GM18511 (cell line): ENCODE measurements around the gene KRTAP10-7.
"Not testable (repeated sequence)": the region's sequence is repeated elsewhere in the genome, so short reads cannot be mapped to it uniquely, and the experiment has no call there.

Source experiments
- ATAC-seq: cut with Tn5 transposase; IDR thresholded peaks from one replicate; pipeline ENCODE4 v1.9.1; 2021; ENCODE audit warnings: mild to moderate bottlenecking, moderate library complexity; ENCODE audit not compliant: unreplicated experiment

Gene KRTAP10-7

DNA sequence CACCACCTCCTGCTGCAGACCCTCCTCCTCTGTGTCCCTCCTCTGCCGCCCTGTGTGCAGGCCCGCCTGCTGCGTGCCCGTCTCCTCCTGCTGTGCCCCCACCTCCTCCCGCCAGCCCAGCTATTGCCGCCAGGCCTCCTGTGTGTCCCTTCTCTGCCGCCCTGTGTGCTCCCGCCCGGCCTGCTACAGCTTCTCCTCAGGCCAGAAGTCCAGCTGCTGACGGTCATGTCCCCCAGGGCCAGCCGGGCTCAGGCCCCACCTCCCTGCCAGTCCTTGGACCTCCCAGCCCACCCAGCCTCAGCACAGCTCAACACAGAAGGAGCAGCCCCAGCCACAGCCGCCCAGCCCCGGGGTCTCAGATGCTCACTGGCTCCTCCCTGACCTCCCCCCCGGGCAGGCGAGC lies 27.4 kb downstream of the KRTAP10-7 start:
- ATAC-seq: not testable (repeated sequence)

DNA sequence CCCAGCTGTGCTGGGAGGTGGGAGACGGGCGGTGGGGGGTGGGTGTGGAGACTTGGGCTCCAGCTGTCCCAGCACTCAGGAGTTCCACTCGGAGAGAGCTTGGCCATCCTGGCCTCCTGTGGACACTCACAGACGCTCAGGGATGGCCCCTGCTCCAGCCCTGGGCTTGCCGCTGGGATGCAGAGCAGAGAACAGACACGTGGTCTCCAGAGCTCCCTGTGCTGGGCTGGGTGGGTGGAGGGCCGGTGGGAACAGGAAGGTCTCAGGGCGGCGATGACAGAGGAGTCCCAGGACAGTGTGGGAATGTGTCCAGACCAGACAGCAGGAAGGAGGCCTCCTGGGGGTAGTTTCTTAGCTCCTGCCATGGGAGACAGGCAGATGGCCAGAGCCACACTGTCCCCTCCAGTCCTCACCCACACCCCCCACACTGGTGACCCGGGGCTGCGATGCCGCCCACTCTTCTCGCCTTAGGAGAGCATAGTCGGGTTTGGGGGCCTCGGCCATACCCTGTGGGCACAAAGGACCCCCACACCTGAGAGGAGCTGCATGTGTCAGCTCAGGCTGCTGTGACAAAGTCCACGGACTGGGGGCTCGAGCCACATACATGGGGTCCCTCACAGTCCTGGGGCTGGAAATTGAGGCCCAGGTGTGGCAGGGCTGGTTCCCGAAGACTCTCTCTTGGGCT lies 28.5 kb downstream of the KRTAP10-7 start:
- no peak for ATAC-seq

DNA sequence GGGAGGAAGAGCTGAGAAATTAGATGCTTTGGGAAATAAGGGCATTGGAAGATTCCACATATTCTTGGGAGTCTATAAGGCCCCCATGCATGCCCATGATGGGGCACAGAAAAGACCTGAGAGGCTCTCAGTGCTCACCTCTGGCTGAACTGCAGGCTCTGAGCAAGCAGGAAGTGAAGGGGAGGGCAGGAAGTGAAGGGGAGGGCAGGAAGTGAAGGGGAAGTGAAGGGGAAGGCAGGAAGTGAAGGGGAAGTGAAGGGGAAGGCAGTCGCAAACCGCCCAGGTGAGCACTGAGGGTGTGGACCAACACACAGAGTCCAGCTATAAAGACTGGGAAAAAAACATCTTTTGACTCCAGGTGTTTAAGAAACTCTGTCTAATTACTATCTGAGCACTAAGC lies 30.0 kb downstream of the KRTAP10-7 start:
- ATAC-seq: no peak

DNA sequence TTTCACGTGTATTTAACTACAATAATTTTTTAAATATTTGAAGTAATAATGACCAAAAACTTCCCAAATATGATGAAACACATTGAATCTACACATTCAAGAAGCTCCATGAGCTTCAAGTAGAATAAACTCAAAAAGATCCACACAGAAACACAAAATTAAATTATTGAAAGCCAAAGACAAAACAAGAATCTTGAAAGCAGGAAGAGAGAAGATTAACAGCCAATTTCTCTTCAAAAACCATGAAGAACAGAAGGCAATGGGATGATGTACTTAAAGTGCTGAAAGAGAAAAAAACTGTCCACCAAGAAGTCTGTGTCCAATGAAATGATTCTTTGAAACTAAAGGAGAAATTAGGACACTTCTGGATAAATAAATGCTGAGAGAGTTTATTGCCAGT lies 31.7 kb downstream of the KRTAP10-7 start:
- ATAC-seq: no peak

DNA sequence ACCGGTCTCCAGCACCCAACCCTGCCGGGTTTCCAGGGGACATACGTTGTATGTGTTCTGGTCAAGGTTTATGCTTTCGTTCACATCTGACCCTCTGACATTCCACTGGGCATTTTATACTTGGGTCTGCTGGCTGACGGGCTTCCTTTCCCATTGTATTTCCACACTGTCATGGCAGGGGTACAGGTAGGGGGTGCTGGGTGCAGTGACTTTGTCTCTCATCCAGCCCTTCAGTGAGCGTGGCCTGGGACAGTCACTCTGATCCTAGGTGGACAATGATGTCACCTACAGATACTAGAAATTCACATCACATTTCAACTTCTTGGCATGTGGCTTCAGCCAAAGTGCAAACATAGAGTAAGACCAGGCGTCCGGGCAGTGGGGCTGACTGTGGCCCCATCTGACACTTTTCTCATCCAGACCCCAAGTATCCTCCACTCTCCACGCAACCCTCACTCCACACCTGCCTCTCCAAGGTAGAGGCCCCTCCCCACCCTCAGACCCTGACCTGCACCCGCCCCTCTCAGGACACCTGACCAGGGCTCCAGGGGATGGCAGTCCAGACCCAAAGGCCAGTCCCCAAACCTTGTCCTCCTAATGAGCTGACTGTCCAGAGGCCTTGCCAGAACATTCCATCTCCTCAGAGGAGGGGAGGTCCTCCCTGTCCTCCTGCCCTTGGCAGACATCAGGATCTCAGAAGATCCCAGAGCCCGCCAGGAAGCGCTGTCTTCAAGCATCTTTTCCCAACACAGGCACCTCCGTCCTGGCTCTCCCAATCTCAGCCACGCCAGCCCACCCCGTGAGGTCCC lies 36.0 kb downstream of the KRTAP10-7 start:
- no peak for ATAC-seq

DNA sequence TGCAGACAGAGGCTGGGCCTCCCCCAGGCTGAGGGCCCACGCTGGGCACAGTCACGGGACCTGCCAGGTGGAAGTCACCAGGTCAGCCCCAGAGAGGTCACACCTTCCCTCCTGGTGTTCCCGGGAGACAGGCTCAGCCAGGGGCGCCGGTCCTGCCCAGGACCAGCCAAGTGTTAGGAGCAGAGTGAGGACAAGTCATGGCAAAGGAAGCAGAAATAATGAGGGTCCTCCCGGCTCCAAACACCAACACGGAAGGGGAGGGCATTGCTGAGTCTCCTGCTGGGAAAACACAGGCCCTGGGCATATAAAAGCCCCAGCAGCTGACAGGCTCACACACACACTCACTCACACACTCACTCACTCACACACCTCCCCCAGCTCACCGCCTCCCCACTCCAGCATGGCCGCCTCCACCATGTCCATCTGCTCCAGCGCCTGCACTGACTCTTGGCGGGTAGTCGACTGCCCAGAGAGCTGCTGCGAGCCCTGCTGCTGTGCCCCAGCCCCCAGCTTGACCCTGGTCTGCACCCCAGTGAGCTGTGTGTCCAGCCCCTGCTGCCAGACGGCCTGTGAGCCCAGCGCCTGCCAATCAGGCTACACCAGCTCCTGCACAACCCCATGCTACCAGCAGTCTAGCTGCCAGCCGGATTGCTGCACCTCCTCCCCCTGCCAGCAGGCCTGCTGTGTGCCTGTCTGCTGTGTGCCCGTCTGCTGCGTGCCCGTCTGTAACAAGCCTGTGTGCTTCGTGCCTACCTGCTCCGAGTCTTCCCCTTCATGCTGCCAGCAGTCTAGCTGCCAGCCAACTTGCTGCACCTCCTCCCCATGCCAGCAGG lies 36.8 kb downstream of the KRTAP10-7 start, which contains the start of gene KRTAP10-10:
Gene KRTAP10-10 (plus strand): TSS at position 339 of the 833 bp plus-strand sequence. CDS start 62 bp downstream, at position 401.
- ATAC-seq: no peak

DNA sequence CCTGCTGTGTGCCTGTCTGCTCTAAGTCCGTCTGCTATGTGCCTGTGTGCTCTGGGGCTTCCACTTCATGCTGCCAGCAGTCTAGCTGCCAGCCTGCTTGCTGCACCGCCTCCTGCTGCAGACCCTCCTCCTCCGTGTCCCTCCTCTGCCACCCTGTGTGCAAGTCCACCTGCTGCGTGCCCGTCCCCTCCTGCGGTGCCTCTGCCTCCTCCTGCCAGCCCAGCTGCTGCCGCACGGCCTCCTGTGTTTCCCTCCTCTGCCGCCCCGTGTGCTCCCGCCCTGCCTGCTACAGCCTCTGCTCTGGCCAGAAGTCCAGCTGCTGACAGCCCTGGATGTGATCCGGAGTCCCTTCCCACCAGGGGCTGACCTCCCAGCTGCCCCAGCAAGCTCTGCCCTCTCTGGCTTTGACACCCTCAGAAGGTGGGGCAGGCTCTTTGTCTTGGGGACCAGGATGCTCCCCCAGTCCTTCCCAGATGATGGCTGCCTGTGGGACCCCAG lies 37.5 kb downstream of the KRTAP10-7 start:
- ATAC-seq: not testable (repeated sequence)

DNA sequence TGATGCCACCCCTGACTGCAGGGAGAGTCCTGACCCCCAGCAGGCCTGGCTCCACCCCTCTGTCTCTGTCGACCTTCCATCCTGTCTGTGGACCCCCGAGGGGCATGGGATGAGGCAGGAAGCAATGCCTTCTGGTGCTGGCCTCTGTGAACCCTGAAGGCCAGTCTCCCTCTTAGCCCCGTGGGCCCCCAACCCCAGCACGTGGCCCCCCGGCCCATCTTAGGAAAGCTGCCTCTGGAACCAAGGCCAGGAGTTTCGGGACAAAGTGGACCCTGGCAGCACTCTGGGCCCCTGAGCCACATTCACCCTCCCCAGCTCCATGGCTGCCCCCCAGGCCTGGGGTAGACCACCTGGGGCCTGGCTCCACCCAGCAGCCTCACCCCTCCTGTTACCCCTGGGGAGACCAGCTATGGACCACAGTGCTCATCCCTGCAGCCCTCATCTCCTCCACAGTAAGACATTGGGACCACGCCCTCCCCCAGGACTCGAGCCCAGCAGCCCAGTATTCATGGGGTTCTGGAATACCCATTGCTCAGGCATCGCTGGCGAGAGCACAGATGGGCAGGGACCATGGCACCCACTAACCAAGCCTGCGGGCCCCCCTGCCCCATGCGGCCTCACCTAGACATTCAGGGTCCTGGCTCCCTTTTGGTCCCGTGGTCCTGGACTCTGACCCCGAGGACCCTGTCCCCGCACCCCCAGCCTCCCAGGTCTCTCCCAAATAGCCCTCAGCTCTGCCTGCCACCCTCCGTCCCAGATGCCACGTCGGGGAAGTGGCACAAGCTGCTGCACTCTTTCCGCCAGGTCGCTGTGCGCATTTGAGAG lies 38.3 kb downstream of the KRTAP10-7 start:
- not testable (repeated sequence) for ATAC-seq

DNA sequence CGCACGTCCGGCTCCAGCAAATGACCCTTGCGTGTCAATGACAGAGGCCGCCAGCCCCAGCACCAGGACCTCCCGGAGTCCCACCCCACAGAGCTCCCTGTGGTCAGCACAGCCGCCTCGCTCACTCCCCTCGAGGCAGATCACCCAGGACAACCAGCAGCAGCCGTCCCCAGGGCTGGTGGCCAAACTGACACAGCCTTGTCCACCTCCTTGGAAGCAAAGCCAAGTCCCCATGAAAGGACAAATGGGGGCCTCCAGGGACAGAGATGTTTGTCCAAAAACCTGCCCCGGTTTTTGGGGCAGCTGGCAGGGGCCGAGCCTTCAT lies 38.9 kb downstream of the KRTAP10-7 start:
- no peak for ATAC-seq

DNA sequence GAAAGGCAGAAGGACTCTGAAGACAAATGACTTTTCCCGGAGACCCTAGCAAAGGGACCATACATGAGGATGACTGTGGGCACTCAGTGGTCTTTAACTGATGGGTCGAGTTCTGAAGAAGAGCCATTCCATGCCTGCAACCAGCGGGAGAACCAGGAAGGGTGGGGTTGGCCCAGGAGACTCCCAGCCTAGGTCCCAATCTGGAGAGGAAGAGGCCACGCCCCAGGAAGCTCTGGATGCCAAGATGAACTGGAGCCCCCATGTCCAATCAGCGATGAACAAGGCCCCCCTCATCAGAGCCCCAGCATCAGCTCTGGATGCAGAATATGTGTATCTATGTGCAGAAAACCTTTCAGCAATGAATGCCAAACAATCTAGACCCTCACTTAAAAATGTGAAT lies 40.4 kb downstream of the KRTAP10-7 start:
- ATAC-seq: no peak

DNA sequence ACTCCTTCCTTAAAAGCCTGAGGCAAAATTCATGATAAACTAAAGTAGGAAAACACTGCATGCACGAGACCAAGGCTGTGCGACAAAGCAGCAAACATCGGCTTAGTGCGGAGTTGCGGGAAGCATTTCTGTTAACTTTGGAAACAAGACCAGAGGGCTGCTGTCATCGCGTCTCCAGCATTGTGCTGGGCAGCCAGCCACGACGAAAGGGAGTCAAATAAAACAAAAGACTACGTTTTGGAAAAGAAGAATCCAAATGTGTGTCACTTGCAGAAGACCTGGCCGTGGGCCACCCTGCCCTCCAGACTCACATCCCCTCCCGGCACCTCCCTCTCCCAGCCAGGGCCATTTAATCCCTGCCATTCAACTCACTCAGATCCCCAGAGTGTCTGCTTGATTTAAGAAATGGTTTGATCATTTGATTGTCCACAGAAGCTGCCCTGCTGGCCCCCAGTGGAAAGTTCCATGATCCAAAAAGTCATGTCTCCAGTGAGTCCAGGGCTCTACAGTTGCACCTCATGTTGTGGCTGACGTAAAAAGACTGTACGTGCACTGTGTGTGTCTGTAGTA lies 43.4 kb downstream of the KRTAP10-7 start:
- no peak for ATAC-seq

DNA sequence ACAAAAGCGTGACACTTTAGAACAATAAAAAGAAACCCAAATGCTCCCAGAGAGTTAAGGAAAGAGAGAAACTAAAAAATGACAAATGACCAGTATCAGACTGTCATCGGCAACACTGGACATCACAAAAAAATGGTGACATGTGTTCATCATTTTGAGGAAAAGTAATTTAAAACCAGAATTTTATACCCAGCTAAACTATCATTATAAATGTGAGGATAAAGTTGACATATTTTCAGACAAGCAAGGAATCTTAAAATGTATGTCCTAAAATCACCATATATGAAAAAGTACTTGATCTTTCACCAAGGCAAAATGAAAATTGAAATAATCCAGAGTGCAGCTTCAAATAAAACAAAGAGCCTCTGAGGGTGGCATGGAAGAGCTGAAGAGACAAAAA lies 44.5 kb downstream of the KRTAP10-7 start:
- ATAC-seq: no peak

DNA sequence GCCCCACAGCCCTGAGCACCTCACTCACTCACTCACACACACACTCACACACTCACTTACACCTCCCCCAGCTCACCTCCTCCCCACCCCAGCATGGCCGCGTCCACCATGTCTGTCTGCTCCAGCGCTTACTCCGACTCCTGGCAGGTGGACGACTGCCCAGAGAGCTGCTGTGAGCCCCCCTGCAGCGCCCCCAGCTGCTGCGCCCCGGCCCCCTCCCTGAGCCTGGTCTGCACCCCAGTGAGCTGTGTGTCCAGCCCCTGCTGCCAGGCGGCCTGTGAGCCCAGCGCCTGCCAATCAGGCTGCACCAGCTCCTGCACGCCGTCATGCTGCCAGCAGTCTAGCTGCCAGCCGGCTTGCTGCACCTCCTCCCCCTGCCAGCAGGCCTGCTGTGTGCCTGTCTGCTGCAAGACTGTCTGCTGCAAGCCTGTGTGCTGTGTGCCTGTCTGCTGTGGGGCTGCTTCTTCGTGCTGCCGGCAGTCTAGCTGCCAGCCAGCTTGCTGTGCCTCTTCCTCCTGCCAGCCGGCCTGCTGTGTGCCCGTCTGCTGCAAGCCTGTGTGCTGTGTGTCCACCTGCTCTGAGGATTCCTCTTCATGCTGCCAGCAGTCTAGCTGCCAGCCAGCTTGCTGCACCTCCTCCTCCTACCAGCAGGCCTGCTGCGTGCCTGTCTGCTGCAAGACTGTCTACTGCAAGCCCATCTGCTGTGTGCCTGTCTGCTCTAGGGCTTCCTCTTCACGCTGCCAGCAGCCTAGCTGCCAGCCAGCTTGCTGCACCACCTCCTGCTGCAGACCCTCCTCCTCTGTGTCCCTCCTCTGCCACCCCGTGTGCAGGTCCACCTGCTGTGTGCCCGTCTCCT lies 46.2 kb downstream of the KRTAP10-7 start, which contains the start of gene KRTAP10-11:
Gene KRTAP10-11 (plus strand): TSS at position 49 of the 856 bp plus-strand sequence. CDS start 45 bp downstream, at position 94.
- not testable (repeated sequence) for ATAC-seq

DNA sequence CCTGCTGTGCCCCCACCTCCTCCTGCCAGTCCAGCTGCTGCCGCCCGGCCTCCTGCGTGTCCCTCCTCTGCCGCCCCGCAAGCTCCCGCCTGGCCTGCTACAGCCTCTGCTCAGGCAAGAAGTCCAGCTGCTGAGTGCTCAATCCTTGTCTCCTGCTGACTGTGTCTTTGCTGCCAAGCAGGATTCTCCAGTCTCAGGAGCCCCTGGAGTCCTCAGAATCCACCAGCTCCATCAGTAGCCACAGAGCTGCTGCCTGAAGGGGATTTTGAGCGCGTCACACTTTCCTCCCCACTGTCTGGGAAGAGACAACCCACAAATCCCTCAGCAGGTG lies 46.8 kb downstream of the KRTAP10-7 start:
- no peak for ATAC-seq

DNA sequence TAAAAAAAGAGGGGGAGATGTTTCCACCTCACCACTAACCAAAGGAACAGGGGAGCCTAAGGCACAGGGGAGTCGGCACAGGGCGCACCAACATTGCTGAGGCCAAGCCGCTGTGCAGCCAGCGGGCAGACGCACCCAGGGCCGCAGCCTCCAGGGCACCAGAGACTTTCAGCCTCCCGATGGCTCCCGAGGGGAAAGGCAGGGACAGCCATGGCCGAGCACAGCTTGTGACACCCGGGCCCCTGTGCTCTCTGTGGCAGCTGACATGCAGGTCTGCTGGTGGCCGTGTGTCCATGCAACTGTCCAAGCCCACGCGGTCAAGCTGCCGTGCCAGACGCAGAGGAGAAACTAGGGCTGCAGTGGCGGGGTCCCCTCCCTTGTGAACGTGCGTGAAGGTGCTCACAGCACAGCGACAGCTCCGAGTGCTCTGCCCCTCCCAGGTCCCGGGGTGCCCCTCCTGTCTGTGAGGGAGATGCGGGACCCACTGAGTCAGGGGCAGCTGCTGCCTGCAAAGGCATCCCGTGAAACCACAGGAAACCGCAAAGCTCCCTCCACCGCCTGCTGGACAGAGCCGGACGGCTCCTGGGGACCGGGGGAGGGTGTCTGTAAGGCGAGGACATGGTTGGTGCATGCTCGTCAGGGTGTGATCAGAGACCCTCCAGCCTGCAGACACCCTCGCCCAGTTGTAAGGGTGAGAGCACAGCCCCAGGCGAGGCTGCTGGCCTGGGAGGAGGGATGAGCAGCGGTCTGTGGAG lies 48.3 kb downstream of the KRTAP10-7 start:
- no peak for ATAC-seq

DNA sequence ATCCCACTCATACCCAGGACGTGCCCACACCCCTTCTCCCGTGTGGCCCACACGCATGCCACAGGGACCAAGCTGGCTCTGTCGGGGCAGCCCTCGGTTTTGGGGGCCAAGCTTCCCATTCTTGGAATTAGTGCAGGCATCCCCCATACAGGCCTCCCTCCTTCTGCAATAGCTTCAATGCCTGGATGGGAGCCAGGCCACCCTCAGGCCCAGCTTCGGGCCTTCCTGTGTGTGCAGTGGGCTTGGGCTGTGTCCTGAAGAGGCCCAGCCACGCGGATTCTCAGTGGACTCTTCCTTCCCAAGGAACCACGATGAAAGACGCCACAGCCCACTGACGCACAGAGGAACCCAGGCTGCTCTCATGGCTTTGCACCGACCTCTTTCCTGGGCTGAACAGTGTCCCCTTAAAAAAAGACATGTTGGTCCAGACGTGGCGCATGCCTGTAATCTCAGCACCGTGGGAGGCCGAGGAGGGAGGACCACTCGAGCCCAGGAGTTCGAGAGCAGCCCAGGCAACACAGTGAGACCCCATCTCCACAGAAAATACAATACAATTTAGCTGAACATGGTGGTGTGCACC lies 49.2 kb downstream of the KRTAP10-7 start:
- no peak for ATAC-seq

DNA sequence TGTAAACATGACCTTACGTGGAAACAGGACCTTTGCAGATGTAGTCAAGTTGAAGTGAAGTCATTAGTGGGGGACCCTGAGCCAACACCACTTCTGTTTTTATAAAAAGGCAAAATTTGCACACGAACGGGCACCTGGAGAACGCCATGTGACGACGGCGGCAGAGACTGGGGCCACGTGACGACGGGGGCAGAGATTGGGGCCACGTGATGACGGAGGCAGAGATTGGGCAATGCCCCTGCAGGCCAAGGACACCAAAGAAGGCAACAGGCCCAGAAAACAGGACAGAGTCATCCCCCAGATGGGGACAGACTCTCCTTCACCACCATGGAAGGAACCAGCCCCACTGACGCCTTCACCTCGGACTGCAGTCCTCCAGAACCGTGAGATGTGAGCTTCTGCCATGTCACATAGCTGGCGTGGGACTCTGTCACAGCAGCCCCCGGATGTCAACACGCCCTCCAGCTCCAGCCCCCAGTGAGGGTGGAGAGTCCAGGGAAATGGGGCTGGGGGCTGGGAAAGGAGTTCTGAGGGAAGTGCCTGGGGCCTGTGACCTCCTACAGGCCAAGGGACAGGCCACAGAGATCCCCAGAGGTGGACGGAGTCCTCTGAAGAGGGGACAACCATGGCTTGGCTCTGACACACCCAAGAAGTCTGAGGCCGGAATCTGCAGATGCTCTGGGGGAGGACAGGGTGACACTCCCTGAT lies 50.0 kb downstream of the KRTAP10-7 start:
- ATAC-seq: no peak
